ENCODE measurements around the gene MAP2K7. TPM values are rescaled to one million over a fixed set of nuclear protein-coding genes. Genes with fewer than 3 reads are reported as not detected.

Gene MAP2K7
- total and polyA plus RNA-seq, 8 donors, result 4.1 to 52.2 (median 14.7) TPM

DNA sequence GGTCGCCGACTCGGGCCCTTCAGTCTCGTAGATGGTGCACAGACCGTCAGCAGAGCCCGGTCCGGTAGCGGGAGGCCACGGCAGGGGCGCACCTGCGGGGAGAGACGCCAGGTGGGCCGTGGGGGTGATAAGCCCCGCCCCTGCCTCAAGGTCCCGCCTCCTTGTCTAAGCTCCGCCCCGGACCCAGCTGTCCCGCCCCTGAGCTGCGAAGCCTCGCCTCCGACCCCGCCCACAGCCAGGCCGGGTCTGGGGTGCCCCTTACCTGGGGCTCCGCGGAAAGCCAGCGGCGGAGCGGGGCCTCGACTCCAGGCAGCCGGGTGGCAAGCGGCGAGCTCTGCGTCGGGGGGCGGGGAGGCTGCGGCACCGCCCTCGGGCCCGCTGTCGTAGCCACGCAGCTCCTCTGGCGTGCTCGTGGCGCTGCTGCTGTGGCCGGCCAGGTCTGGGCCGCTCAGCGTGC is 34.2 kb upstream of the MAP2K7 start:
- Histone ChIP-seq H3K4me3 (peak overlapping the region; percentile 49 to 61 (median 52)), H3K4me1 (peaks cover 46 to 67% (median 62%) of the 10 kb centered on the region in 4 donors), H3K9me3 (no peaks in the 10 kb centered on the region), H3K36me3 (no peaks in the 10 kb centered on the region), H3K27me3 (peaks cover 8 to 80% (median 52%) of the 10 kb centered on the region in 3 donors), H3K27ac (peak overlapping the region; percentile 79 to 88 (median 82))
- DNase-seq, result peak; percentile 82 to 89
- TF ChIP-seq CTCF (IDR thresholded peaks at IDR 0.05) (peak in 2 of 7 experiments; percentile 7 to 10), POLR2A (IDR thresholded peaks at IDR 0.05) (no peak), POLR2AphosphoS5 (IDR thresholded peaks at IDR 0.05) (no peak), EP300 (IDR thresholded peaks at IDR 0.05) (no peak)
- 1 to 5% (median 2%) methylated on average over 9 to 47 of the region's 47 CpGs; no CpG with 5 or more reads in 1 of the 5 donors for whole genome bisulfite sequencing, 5 donors
- intact Hi-C loops (cut with DNase I; ENCODE audit: low total_unique reads), result no loop called here

DNA sequence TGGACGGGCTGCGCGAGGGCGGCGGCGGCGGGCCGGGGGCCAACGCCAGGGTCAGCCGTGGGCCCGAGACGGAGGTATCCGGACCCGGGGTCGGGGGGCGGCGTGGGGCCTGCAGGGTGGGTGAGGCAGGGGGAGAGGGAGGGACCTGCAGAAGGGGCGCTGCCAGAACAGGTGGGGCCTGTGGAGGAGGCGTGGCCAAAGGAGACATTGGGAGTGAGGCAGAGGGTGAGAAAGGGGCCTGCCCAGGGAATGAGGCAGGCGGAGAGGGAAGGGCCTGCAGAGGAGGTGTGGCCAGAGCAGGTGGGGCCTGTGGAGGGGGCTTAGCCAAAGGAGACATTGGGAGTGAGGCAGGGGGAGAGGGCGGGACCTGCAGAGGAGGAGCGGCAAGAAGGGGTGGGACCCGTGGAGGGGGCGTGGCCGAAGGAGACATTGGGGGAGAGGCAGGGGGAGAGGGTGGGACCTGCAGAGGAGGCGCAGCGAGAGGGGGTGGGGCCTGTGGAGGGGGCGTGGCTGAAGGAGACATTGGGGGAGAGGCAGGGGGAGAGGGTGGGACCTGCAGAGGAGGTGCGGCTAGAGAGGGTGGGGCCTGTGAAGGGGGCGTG is 33.7 kb upstream of the MAP2K7 start:
- intact Hi-C loops (cut with DNase I; ENCODE audit: low total_unique reads), result no loop called here
- peaks cover 46 to 71% (median 67%) of the 10 kb centered on the region in 4 donors for H3K4me1 ChIP-seq
- WGBS, 5 donors, result 8 to 35% (median 15%) methylated on average over 14 to 30 of the region's 30 CpGs
- peaks cover 8 to 80% (median 52%) of the 10 kb centered on the region in 3 donors for H3K27me3 ChIP-seq
- TF ChIP-seq EP300 (IDR thresholded peaks at IDR 0.05) (no peak), POLR2A (IDR thresholded peaks at IDR 0.05) (no peak), POLR2AphosphoS5 (IDR thresholded peaks at IDR 0.05) (no peak), CTCF (IDR thresholded peaks at IDR 0.05) (no peak)
- H3K4me3 ChIP-seq, result peak overlapping the region; percentile 49 to 61 (median 52)
- H3K27ac ChIP-seq, result peak overlapping the region; percentile 79 to 88 (median 82)
- peak; percentile 68 to 88 for DNase-seq
- no peaks in the 10 kb centered on the region for H3K36me3 ChIP-seq
- H3K9me3 ChIP-seq, result no peaks in the 10 kb centered on the region

GRCh38 chr19:7870571-7871436 is 32.9 kb upstream of the MAP2K7 start:
- H3K9me3 ChIP-seq, result no peaks in the 10 kb centered on the region
- intact Hi-C loops (cut with DNase I; ENCODE audit: low total_unique reads), result no loop called here
- peak; percentile 60 to 88 for DNase-seq
- H3K36me3 ChIP-seq, result no peaks in the 10 kb centered on the region
- no peak for TF ChIP-seq POLR2A (IDR thresholded peaks at IDR 0.05)
- TF ChIP-seq CTCF (IDR thresholded peaks at IDR 0.05), result no peak
- no peak for TF ChIP-seq POLR2AphosphoS5 (IDR thresholded peaks at IDR 0.05)
- no peak for TF ChIP-seq EP300 (IDR thresholded peaks at IDR 0.05)
- H3K4me1 ChIP-seq, result peaks cover 46 to 71% (median 65%) of the 10 kb centered on the region in 4 donors
- 41 to 53% (median 45%) methylated on average over 11 of the region's 11 CpGs for WGBS, 5 donors
- peak overlapping the region in 2 of 4 donors; percentile 28 to 35 for H3K4me3 ChIP-seq
- peak overlapping the region in 4 of 5 donors; percentile 27 to 82 (median 66) for H3K27ac ChIP-seq
- H3K27me3 ChIP-seq, result peaks cover 8 to 81% (median 55%) of the 10 kb centered on the region in 3 donors
